HG03565 (cell line): ENCODE data around the gene ERFL.
A peak's percentile ranks its signal among the peaks of the same experiment; 100 is the strongest.

Source experiments
- ATAC-seq: cut with Tn5 transposase; IDR thresholded peaks from one replicate; pipeline ENCODE4 v1.9.1; 2021; ENCODE audit warnings: mild to moderate bottlenecking, moderate library complexity; ENCODE audit not compliant: unreplicated experiment

ERFL gene

DNA sequence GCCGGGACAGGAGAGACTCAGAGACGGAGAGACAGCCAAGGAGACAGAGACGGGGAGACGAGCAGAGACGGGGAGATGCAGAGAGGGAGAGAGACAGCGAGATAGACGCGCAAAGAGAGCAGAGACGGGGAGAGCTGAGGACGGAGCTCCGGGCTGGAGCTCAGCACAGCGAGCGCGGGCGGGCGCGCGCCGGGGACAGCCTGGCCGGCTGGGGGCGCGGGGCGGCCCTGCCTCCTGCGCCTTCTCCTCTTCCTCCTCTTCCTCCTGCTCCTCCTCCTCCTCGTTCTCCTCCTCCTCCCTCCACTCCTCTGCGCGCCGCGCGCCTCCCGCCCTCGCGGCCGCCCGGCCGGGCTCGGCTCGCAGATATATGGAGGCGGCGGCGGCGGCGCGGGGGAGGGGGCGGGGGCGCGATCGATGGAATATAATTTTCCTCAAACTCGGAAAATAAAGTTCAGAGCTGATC, at the start of gene ERFL:
Gene ERFL, minus strand, starts transcription at position 229 of the 463 bp plus-strand sequence. CDS start 15,530 bp downstream, outside the sequence.
- no peak for ATAC-seq

DNA sequence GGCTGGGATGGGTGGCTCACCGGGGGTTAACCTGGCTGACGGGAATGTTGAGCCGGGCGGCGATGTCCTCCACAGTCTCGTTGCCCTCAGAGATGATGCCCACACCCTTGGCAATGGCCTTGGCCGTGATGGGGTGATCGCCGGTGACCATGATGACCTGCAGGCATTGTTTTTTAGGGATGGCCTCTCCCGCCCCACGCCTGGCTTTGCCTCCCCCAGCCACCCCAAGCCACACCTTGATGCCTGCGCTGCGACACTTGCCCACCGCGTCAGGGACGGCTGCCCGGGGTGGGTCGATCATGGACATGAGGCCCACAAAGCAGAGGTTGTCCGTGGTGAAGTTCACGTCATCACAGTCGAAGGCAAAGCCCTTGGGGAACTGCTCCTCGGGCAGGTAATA, 49.7 kb upstream of the ERFL start:
- no peak for ATAC-seq

DNA sequence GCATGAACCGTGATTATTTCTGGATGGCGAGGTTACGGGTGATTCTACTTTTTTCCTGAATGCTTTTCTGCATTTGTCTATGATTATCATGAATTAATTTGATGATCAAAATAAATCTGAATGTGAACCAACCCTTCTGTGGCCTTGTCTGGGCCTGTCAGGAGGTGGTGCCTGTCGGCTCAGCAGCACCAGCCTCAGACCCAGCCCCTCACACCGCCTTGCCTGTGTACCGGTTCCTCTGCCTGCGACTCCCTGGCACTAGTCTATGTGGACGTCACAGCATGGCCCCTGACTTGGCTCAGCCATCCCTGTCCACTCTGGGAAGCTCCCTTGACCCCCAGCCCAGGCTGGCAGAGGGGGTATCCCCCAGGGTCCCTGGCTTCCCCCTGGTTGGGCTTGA, 46.4 kb upstream of the ERFL start:
- no peak for ATAC-seq

DNA sequence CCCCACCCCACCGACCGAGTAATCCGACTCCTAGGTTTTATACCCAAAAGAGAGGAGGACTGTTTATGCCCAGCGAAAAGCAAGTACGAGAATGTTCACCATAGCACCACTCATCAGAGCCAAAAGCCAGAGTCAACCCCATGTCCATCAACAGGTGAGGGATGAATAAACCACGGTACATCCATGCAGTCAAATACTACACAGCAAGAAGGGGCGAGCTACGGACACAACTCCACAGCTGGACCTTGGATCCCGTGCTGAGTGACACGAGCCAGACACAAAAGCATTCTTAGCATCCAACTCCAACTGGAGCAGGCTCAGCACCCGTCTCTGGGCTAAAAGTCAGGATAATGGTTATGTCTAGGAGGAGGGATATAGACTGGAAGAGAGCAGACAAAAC, 43.1 kb upstream of the ERFL start:
- no peak for ATAC-seq

DNA sequence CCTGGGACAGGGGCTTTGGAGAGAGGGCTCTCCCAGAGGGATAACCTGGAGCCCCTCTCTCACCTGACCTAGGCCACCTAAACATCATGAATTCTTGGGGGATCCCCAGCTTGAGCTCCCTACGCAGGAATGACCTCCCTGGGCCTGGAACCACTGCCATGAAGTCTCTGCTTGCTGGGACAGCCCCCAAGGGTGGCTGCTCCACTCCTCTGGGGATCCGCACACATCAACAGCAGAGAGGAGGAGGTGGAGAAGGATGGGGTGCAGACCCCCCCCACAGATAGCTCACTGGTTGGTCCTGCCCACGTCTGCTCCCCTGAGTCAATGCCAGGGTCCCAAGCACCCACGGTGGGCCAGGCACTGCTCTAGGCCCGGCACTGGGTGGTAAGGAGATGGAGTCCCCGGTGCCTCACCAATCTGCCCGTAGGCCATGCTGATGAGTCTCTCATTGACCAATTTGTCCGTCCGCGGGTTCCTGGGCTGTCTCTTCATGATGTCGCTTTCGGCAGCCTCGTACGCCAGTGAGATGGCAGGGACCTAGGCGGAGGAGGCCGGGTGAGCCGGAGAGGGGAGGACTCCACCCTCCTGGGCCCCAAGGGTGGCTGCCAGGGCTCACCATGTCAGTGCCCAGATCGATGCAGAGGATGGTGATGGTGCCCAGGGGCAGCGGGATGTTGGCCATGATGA, 41.7 kb upstream of the ERFL start:
- ATAC-seq, result no peak

DNA sequence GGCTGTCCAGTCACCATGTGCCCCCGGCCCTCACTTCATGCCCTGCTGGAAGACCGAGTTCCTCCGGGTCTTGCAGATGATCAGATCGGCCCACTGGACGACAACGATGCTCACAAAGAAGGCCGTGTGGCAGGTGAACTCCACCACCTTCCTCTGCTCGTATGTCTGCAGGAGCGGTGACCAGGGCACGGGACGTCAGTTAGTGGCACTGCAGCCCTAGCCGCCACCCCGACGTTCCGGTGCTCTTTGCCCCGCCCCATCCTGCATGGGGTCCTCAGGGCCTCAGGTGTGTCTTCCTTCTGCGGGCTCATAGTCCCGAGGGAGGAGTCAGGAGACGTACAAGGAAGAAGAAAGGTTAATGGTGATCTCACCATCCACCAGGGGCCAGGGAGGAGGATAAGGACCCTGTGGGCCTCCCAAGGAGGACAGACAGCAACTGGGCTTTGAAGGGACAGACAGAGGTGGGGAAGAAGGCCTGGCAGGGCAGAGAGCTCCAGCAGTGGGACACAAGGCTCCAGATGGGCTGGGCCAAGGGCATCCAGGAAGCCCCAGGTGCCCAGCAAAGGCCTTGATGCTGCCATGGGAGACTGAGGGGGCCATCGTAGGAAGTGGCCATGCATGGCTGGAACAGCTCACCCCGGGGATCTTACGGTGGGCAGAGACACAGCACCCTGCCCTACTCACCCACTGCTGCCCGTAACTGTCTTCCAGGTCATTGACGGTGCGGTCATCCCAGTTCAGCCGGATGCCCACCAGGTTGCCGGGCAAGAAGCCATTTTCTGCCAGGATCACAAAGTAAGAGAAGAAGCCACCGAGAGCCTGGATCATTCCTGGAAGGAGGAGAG, 40.7 kb upstream of the ERFL start:
- no peak for ATAC-seq

DNA sequence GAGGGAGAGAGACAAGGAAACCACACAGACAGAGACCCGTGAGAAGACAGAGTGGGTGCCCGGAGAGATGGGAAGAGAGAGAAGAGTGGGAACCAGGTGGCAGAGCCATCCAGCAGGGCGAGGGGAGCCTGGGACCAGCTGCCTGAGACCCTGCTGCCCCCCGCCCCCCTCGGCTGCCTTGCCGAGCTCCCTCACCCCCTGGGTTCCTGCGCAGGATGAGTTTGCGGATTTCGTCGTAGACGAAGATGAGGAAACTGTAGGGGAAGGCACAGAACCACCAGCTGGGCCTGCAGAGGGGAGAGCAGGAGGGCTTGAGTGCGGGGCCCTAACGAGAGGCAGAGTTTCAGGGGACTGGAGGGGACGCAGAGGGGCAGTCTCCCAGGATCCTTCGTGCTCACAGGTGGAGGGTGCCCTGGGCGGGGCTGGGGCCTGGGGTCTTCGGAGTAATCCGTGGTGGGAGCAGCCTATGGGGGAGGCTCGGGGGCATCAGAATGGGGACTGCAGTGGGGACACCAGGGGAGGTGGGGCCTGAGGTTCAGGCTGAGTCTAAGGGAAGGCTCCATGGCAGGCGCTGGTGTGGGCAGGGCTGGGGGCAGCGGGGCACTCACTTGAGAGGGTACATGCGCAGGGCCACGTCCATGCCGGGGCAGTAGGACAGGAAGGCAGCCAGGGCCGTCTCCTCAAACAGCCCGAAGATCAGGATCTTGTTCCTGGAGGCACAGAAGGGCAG, 39.0 kb upstream of the ERFL start:
- no peak for ATAC-seq

DNA sequence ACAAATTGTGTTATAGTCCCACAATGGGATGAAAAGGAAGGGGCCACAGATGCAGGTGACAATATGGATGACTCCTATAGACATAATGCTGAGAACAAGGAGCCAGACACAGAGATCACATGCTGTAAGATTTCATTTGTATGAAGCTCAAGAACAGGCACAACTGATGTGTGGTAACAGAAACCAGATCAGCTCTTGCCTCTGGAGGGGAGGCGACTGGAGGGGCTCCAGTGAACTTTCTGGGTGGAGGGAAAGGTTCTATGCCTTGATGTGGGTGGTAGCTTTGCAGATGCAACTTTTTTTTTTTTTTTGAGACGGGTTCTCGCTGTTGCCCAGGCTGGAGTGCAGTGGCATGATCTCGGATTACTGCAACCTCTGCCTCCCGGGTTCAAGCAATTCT, 36.9 kb upstream of the ERFL start:
- no peak for ATAC-seq

DNA sequence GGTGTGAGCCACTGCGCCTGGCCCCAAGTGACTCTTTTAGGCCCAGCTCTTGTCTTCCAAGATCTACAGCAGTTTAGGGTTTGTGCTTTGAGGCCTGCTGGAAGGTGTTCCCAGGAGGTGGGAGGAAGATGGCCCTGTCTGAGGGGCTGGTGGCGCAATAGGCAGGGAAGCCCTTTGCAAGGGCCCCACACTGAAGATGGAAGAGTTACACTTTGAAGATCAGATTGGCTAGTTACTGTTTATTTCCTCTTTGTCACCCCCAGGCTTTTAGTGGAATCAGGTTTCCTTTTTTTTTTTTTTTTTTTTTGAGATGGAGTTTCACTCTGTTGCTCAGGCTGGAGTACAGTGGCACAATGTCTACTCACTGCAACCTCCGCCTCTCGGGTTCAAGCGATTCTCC, 32.7 kb upstream of the ERFL start:
- ATAC-seq, result no peak

DNA sequence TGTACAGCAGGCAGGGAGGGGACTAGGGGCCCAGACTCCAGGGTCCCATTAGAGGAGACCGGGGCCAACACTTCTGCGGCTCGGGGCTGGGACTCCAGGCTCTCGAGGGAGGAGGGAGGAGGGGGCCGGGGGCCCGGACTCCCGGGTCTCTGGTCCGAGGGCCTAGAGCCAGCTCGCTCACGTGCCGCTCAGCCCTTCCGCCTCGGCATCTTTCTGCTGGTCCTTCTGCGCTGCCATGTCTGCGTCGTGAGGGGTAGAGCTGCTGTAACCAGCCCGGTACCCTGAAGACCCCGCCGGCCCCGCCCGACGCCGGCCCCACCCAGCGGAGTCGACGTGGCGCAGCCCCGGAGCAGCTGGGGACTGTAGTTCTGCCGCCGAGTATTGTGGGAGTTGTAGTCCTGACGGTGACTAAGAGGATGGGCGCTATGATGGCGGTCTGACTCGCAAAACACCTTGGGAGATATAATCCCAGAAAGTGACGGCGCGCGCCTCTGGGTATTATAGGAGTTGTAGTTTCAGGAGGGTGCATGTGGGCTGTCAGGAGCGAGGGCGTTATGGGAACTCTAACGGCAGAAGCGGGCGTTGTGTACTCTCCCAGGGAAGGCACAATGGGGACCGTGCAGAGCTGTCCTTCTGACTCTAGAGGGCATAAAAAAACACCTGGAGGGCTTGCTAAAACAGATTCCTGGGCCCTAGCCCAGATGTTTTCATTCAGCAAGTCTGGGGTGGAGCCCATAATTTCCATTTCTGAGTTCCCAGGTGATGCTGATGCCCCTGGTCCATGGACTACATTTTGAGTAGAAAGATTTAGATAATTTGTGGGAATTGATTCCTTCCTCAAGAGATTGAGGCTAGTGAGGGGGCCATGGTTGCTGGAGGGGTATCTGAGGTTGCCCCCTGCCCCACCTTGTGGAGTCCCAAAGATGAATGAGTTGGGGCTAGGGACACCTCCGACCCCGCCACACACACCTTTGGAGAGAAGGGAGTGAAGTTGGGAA, 31.1 kb upstream of the ERFL start, which contains the start of gene RABAC1:
Gene RABAC1, minus strand, starts transcription at position 266 of the 998 bp plus-strand sequence. Its CDS starts 29 bp downstream, at position 237.
- peak; percentile 87 for ATAC-seq

DNA sequence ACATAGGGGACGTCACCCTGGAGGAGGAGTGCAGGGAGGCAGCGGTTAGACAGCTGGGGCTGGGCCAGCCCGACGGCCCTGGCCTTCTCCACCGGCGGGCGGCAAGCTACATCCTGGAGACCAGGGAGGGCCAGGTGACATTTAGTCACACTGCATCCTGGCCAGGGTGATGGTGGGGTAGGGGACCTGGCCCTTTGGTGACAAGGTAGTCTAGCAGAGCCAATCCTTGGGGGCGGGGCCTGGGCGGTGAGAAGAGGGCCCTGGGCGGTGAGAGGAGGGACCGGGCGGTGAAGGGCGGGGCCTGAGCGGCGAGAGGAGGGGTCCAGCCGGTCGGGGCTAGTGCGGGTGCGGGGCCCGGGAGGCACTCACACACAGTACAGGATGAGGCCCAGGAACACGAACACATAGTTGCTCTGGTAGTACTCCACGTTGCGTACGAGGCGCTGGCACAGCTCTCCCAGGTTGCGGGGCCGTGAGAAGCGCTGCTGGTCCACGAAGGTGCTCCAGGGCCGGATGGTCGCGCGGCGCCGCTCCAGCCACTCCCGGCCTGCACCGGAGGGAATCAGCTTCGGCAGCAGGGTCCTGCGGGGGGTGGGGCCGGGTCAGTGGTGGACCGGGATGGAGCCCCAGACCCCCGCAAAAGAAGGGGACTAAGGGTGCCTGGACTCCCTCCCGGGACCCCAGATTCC, 30.3 kb upstream of the ERFL start:
- no peak for ATAC-seq

DNA sequence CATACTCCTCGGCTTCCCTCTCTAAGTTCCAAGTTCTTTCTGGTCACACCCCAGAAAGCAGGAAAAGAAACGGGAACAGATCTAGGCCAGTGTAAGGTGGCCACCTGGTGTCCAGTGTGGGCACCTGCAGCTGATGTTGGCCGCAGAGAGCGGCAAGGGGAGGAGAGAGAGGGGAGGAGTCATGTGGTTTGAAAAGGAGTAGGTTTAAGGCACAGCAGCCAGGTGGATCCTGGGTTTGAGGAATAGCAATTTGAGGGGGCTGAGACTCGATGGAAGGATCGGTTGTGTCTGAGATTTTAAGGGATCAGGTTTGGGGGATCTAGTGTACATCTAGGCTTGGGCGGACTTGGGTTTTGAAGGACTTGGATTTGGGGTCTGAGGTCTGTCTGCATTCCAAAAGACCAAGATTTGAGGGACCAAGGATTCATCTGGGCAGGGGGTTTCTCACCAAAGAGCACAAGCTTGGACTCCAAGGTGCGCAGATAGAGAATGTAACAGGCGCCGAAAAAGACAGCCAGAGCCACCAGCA, 29.7 kb upstream of the ERFL start:
- no peak for ATAC-seq

DNA sequence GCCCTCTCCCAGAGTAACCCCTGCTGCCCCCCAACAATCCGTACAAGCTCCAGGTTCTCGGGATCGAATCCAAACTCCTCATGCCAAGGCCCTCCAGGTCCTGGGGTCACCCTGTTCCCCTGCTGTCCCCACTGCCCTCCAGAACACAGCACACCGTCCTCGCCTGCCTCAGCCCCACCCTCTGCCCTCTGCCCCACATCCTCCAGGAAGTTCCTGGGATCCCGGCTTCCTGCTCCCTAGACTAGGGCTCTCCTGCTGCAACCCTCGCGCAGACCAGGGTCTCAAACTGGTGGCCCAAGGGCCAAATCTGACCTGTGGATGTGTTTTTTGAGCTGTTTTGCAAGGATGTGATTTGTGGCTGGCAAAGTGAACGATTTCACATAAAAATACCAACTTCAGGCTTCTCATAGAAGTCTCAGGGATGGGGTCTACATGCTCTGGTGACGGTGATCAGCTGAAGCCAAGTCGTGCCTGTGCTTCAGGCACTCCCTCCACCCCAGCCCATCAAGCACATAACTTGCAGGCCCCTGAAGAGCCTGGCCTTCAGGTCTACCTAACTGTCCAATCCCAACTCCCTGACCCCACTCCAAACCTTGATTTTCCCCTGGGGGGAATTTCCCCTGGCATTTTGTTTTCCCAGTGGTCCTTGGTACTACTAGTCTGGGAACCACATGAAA, 29.1 kb upstream of the ERFL start:
- no peak for ATAC-seq

DNA sequence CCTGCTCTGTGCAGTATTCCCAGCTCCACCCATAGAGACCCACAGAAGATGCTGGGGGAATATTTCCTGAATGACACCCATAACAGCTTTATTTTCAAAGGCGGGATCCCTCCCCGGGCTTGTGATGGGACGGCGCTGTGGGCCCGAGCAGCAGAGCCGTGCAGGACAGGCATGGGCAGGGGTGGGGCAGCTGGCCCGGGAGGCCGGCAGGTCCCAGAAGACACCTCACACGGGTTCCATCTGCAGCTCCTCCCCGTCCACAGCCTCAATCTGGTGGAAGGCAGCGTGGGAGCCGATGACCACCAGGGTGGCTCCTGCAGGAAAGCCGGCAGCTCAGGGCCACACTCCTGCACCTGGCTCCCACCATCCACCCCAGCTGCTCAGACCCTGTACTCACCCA, 28.4 kb upstream of the ERFL start:
- ATAC-seq, result no peak

DNA sequence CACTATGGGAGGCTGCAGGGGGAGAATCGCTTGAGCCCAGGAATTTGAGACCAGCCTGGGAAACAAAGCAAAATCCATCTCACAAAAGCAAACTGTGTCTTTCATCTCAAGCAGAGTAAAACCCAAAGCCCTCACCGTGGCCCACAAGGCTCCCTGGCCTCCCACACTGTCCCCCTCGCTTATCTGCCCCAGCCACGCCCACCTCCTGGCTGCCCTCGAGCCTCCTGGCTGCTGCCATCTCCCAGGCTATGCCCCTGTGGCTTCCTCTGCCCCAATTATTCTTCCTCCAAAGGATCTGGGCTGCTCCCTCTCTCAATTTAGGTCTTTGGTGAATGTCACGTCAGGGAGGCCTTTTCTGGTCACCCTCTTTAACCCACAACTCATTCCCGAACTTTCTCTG, 27.3 kb upstream of the ERFL start:
- no peak for ATAC-seq

DNA sequence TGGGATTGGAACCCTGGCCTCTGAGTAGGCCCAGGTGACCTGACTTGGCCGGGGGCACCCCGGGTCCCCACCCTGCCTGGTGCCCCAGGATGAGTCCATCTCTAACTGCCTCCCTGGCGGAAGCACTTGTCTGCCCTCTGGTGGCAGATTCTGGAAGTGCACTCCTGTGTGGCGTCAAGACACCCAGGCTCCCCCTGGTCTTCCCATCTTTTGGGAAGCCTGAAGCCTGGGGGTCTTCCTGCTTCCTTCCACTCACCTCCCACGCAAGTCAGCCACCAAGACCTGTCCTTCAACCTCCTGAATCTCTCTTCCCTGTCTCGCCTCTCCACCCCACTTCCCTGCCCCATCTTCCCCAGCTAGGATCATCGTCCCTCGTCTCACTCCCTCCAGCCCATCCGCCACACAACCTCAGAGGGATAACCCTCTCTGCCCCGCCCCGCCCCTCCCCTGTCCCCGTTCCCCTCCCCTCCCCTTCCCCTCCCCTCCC, 23.5 kb upstream of the ERFL start:
- no peak for ATAC-seq

DNA sequence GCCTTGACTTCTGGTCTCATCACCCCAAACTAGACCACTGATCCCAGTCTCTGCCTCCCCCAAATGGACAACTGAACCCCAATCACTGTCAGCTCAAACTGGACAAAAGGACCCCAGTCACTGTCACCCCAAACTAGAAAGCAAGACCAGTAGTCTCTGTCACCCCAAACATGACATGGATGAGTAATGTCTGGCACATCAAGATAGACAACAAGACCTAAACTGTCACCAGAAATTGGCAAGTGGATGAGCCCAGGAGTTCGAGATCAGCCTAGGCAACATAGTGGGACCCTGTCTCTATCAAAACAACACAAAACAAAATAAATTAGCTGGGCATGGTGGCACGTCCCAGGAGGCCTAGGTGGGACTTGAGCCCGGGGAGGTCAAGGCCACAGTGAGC, 18.8 kb upstream of the ERFL start:
- ATAC-seq, result no peak

DNA sequence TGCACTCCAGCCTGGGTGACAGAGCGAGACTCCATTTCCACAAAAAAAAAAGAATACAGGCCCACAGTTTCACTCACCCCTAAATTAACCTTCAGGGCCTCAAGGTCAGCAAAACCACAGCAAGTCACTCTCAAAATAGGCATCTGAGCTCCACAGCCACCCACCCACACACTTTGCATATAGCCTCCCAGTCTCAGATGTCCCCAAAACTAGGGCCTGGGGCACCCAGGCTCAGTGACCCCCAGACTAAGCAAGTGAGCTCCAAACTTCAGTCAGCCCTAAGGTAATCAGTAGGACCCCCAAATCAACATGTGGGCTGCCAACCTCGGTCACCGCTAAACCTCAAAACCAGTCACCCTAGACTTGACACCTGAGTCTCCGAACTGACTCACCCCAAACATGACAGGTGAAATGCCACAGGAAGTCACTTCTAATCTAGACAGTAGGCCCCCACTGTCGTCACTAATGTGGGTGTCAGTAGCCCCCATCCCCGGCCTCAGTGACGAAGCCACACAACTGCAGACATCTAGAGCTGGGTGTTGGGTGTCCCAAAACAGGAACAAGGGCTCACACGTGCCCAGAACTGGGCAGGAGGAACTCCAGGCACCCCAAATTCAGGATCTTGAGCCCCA, 17.0 kb upstream of the ERFL start:
- peak; percentile 82 for ATAC-seq
